K562 (cell line): Measurements from ENCODE around the gene SNCG. TPM values are rescaled to one million over a fixed set of nuclear protein-coding genes. Genes with fewer than 3 reads are reported as not detected.

Source experiments
- FOXM1 ChIP-seq, 2 experiments: fragments of 450-650 bp in 1 of 2; sonication (generic) in 1 of 2; formaldehyde crosslinking in 1 of 2; IDR thresholded peaks; 2 replicates each; pipeline versions ENCODE4 v1.6.1 to v1.9.0; 2017 to 2022; ENCODE audit warnings: low read depth in 2 of 2, mild to moderate bottlenecking in 2 of 2, missing genetic modification reagents in 1 of 2, moderate library complexity in 1 of 2
- GABPA ChIP-seq: fragments of 200-800 bp; sonication (Bioruptor generic); conservative IDR thresholded peaks from 2 replicates; pipeline ENCODE4 v1.6.1; 2016; ENCODE audit warnings: low read depth, missing genetic modification characterization, missing compliant biosample characterization
- HMG20A ChIP-seq: fragments of 450-650 bp; formaldehyde crosslinking; conservative IDR thresholded peaks from 2 replicates; pipeline ENCODE4 v1.4.0; 2020; ENCODE audit warnings: mild to moderate bottlenecking, mixed read lengths
- NCOA4 ChIP-seq: fragments of 450-650 bp; IDR thresholded peaks from 2 replicates; pipeline ENCODE4 v1.6.1; 2018; ENCODE audit warnings: mild to moderate bottlenecking; ENCODE audit not compliant: partially characterized antibody
- NFXL1 ChIP-seq: fragments of 450-650 bp; formaldehyde crosslinking; IDR thresholded peaks from 2 replicates; pipeline ENCODE4 v1.4.0; 2021; ENCODE audit warnings: mild to moderate bottlenecking
- NFYB ChIP-seq: IDR thresholded peaks from 2 replicates; pipeline ENCODE4 v1.6.1; 2011; ENCODE audit warnings: mild to moderate bottlenecking, moderate library complexity; ENCODE audit not compliant: insufficient read length; ENCODE audit errors: extremely low read depth
- RB1 ChIP-seq: fragments of 450-650 bp; IDR thresholded peaks from 2 replicates; pipeline ENCODE4 v1.6.1; 2017; ENCODE audit warnings: low read depth, mild to moderate bottlenecking
- SAFB ChIP-seq: fragments of 200-400 bp; formaldehyde crosslinking; IDR thresholded peaks from 2 replicates; pipeline ENCODE4 v1.6.1; 2017; ENCODE audit warnings: low read depth, low read length, borderline replicate concordance
- SAP30 ChIP-seq: fragments of 200-600 bp; sonication (generic); IDR thresholded peaks from 2 replicates; pipeline ENCODE4 v1.6.1; 2012; ENCODE audit warnings: borderline replicate concordance, low read depth, mild to moderate bottlenecking, moderate library complexity, low read length, control low read depth, inconsistent platforms; ENCODE audit not compliant: insufficient read depth, poor library complexity, severe bottlenecking
- TEAD1 ChIP-seq, 2 experiments: fragments of 450-650 bp in 1 of 2; sonication (generic) in 1 of 2; formaldehyde crosslinking; IDR thresholded peaks; 2 replicates each; pipeline versions ENCODE4 v1.4.0 to v1.8.0; 2020 to 2022; ENCODE audit warnings: mild to moderate bottlenecking in 2 of 2, missing genetic modification reagents in 1 of 2
- ZNF224 ChIP-seq: sonication (generic); formaldehyde crosslinking; IDR thresholded peaks from 2 replicates; pipeline ENCODE4 v1.8.0; 2022; ENCODE audit warnings: mild to moderate bottlenecking, missing genetic modification reagents
- ZNF695 ChIP-seq: fragments of 450-650 bp; formaldehyde crosslinking; IDR thresholded peaks from 2 replicates; pipeline ENCODE4 v1.4.0; 2020; ENCODE audit warnings: mild to moderate bottlenecking, moderate library complexity
- polyA plus RNA-seq, 8 experiments: library from polyadenylated mRNA; depleted of rRNA in 4 of 8; stranded (reverse) in 5 of 8; unstranded in 3 of 8; fragments of >200 nt; fragmentation: Nextera tagmentation in 2 of 8; fragmentation: Illumina TruSeq in 1 of 8; extraction: Ambion mirVana in 2 of 8; extraction: Trizol in 1 of 8; gene quantifications; 2 replicates each; pipeline versions ENCODE4 v1.2.1 to v1.2.3, GENCODE V29; 2011 to 2014; ENCODE audit warnings: inconsistent platforms in 1 of 8, missing spikeins in 1 of 8
- total RNA-seq, 7 experiments: library from RNA; depleted of rRNA in 6 of 7; stranded (reverse); fragments of >200 nt in 6 of 7; fragmentation: Illumina TruSeq in 2 of 7; extraction: Trizol in 2 of 7; gene quantifications; 2 replicates each; pipeline versions ENCODE4 v1.2.1 to v1.2.3, GENCODE V29; 2011 to 2021; ENCODE audit warnings: low replicate concordance in 1 of 7
- TF ChIP-seq, protein P1 (sequence below): fragments of 250-450 bp; sonication (Bioruptor Pico); IDR thresholded peaks from 2 replicates; pipeline ENCODE4 v1.4.0; 2020
- TF ChIP-seq, protein P2 (sequence below): sonication (generic); formaldehyde crosslinking; IDR thresholded peaks from 2 replicates; pipeline ENCODE4 v1.5.0; 2020; ENCODE audit warnings: missing genetic modification reagents
- TF ChIP-seq, protein P3 (sequence below): IDR thresholded peaks from 2 replicates; pipeline ENCODE4 v1.6.1; 2012; ENCODE audit warnings: low read depth, low read length, improper control_type of control experiment, borderline replicate concordance
- TF ChIP-seq, protein P4 (sequence below): sonication (generic); formaldehyde crosslinking; IDR thresholded peaks from 2 replicates; pipeline ENCODE4 v1.8.0; 2022; ENCODE audit warnings: mild to moderate bottlenecking, missing genetic modification reagents

The SNCG gene
- total and polyA plus RNA-seq, 9 of the 15 experiments (the other 6 are each of a cell fraction or from before 2014, with no cell fraction given) = 9.8 to 146 (median 93.6) TPM

DNA sequence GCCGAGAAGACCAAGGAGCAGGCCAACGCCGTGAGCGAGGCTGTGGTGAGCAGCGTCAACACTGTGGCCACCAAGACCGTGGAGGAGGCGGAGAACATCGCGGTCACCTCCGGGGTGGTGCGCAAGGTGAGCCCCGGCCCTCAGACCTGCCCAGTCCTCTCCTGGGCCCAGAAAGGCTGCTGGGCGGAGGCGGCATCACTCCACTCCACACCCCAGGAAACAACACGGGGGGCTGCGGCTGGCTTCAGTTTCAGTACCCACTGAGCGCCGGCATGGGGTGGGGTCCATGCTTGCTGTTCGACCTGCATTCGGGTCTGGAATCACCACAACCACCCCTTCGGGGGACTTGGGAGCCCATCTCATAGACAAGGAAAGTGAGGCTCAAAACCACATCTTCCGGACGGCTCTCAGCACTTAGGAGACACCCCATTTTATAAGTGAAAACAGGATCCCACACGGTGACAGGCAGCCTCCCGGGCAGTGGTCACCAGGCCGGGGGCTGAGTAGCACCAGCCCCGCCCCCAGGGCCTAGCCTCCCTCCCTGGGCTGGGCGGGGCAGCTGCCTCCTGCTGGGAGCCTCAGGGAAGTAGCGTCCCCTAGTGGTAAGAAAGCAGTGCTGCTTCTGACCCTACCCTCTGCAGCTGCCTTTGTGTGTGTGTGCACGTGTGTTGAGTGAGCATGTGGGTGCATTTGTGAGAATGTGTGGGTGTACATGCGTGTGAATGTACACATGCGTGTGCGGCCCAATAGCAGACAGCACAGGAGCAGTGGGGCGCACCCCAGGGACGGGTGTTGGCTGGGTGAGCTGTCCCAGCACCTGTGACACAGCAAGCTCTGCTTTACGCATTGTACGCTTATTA, 1.8 kb downstream of the SNCG start (continued):
- TF ChIP-seq, protein P1, sequence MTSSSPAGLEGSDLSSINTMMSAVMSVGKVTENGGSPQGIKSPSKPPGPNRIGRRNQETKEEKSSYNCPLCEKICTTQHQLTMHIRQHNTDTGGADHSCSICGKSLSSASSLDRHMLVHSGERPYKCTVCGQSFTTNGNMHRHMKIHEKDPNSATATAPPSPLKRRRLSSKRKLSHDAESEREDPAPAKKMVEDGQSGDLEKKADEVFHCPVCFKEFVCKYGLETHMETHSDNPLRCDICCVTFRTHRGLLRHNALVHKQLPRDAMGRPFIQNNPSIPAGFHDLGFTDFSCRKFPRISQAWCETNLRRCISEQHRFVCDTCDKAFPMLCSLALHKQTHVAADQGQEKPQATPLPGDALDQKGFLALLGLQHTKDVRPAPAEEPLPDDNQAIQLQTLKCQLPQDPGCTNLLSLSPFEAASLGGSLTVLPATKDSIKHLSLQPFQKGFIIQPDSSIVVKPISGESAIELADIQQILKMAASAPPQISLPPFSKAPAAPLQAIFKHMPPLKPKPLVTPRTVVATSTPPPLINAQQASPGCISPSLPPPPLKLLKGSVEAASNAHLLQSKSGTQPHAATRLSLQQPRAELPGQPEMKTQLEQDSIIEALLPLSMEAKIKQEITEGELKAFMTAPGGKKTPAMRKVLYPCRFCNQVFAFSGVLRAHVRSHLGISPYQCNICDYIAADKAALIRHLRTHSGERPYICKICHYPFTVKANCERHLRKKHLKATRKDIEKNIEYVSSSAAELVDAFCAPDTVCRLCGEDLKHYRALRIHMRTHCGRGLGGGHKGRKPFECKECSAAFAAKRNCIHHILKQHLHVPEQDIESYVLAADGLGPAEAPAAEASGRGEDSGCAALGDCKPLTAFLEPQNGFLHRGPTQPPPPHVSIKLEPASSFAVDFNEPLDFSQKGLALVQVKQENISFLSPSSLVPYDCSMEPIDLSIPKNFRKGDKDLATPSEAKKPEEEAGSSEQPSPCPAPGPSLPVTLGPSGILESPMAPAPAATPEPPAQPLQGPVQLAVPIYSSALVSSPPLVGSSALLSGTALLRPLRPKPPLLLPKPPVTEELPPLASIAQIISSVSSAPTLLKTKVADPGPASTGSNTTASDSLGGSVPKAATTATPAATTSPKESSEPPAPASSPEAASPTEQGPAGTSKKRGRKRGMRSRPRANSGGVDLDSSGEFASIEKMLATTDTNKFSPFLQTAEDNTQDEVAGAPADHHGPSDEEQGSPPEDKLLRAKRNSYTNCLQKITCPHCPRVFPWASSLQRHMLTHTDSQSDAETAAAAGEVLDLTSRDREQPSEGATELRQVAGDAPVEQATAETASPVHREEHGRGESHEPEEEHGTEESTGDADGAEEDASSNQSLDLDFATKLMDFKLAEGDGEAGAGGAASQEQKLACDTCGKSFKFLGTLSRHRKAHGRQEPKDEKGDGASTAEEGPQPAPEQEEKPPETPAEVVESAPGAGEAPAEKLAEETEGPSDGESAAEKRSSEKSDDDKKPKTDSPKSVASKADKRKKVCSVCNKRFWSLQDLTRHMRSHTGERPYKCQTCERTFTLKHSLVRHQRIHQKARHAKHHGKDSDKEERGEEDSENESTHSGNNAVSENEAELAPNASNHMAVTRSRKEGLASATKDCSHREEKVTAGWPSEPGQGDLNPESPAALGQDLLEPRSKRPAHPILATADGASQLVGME = no peak
- no peak for TF ChIP-seq FOXM1 (IDR thresholded peaks at IDR 0.05; ENCODE audit: low read depth)
- no peak for TF ChIP-seq FOXM1 (CRISPR knock-in tag; IDR thresholded peaks at IDR 0.05; ENCODE audit: low read depth)
- no peak for TF ChIP-seq HMG20A (CRISPR knock-in tag)
- no peak for TF ChIP-seq TEAD1 (CRISPR knock-in tag; IDR thresholded peaks at IDR 0.05)
- TF ChIP-seq NFXL1 (CRISPR knock-in tag) = no peak
- TF ChIP-seq GABPA (tag) = no peak
- no peak for TF ChIP-seq SAP30
- TF ChIP-seq SAFB = no peak
- TF ChIP-seq, protein P2, sequence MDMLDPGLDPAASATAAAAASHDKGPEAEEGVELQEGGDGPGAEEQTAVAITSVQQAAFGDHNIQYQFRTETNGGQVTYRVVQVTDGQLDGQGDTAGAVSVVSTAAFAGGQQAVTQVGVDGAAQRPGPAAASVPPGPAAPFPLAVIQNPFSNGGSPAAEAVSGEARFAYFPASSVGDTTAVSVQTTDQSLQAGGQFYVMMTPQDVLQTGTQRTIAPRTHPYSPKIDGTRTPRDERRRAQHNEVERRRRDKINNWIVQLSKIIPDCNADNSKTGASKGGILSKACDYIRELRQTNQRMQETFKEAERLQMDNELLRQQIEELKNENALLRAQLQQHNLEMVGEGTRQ (CRISPR knock-in tag) = no peak
- TF ChIP-seq, protein P3, sequence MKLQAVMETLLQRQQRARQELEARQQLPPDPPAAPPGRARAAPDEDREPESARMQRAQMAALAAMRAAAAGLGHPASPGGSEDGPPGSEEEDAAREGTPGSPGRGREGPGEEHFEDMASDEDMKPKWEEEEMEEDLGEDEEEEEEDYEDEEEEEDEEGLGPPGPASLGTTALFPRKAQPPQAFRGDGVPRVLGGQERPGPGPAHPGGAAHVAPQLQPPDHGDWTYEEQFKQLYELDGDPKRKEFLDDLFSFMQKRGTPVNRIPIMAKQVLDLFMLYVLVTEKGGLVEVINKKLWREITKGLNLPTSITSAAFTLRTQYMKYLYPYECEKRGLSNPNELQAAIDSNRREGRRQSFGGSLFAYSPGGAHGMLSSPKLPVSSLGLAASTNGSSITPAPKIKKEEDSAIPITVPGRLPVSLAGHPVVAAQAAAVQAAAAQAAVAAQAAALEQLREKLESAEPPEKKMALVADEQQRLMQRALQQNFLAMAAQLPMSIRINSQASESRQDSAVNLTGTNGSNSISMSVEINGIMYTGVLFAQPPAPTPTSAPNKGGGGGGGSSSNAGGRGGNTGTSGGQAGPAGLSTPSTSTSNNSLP = no peak
- TF ChIP-seq NCOA4 = no peak
- TF ChIP-seq RB1 = peak; percentile 81
- TF ChIP-seq ZNF224 (CRISPR knock-in tag) = no peak
- TF ChIP-seq NFYB = no peak
- no peak for TF ChIP-seq ZNF695 (CRISPR knock-in tag)
- TF ChIP-seq, protein P4, sequence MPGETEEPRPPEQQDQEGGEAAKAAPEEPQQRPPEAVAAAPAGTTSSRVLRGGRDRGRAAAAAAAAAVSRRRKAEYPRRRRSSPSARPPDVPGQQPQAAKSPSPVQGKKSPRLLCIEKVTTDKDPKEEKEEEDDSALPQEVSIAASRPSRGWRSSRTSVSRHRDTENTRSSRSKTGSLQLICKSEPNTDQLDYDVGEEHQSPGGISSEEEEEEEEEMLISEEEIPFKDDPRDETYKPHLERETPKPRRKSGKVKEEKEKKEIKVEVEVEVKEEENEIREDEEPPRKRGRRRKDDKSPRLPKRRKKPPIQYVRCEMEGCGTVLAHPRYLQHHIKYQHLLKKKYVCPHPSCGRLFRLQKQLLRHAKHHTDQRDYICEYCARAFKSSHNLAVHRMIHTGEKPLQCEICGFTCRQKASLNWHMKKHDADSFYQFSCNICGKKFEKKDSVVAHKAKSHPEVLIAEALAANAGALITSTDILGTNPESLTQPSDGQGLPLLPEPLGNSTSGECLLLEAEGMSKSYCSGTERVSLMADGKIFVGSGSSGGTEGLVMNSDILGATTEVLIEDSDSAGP (CRISPR knock-in tag) = no peak
